Activated CD8-positive, alpha-beta T cell treated with anti-CD3 and anti-CD28 coated beads for 36 hours (primary cell): ENCODE measurements around the gene ABHD16A. TPM values are rescaled to one million over a fixed set of nuclear protein-coding genes. Genes with fewer than 3 reads are reported as not detected.
A peak's percentile ranks its signal among the peaks of the same experiment; 100 is the strongest.

ENCODE experiments used
- ATAC-seq: fragments of 200-7000 bp; cut with Tn5 transposase; one replicate; pipeline ENCODE4 v1.10.0; 2021; ENCODE audit warnings: mild to moderate bottlenecking, moderate library complexity
- CTCF ChIA-PET: fragments of 350-600 bp; sonication (Branson Sonifier 250); formaldehyde crosslinking; loops from one replicate; lab custom pipeline; 2021; ENCODE audit warnings: antibody characterized with exemption; lab: Charles Lee
- POLR2A ChIA-PET: fragments of 350-600 bp; sonication (Branson Sonifier 250); formaldehyde crosslinking; loops from one replicate; lab custom pipeline; 2021; ENCODE audit warnings: antibody characterized with exemption; lab: Charles Lee
- DNase-seq: peaks from one replicate; pipeline ENCODE4 v3.0.0-alpha.2; 2020
- H3K27ac Mint-ChIP-seq: one replicate; pipeline ENCODE4 v1.8.0; 2021; ENCODE audit warnings: mild to moderate bottlenecking, mixed read lengths
- H3K27me3 Mint-ChIP-seq: one replicate; pipeline ENCODE4 v1.8.0; 2021; ENCODE audit warnings: mixed read lengths
- H3K36me3 Mint-ChIP-seq: one replicate; pipeline ENCODE4 v1.8.0; 2021; ENCODE audit warnings: low read depth, mixed read lengths
- H3K4me1 Mint-ChIP-seq: one replicate; pipeline ENCODE4 v1.8.0; 2021; ENCODE audit warnings: low read depth, mixed read lengths
- H3K4me3 Mint-ChIP-seq: one replicate; pipeline ENCODE4 v1.8.0; 2021; ENCODE audit warnings: mild to moderate bottlenecking, moderate library complexity, mixed read lengths
- H3K9me3 Mint-ChIP-seq: one replicate; pipeline ENCODE4 v1.8.0; 2021; ENCODE audit warnings: mixed read lengths
- CTCF ChIP-seq: fragments of 200-600 bp; IDR thresholded peaks from one replicate; pipeline ENCODE4 v1.8.0; 2022; ENCODE audit warnings: antibody characterized with exemption, mild to moderate bottlenecking
- intact Hi-C: fragments of 100-400 bp; cut with micrococcal nuclease; formaldehyde crosslinking; loops from one replicate; pipeline ENCODE4 v1.10.0; 2022
- total RNA-seq, 2 experiments: library from RNA; stranded (reverse); gene quantifications; one replicate each; pipeline ENCODE4 v1.2.3, GENCODE V29; 2021

ABHD16A gene
- total RNA-seq, 2 experiments from 2014 or later, result 23.7 to 24.3 TPM

GRCh38 chr6:31652925-31653724, 50.0 kb downstream of the ABHD16A start:
- H3K36me3 Mint-ChIP-seq, result peaks cover 54% of the 10 kb centered on the region
- no peak for TF ChIP-seq CTCF
- ATAC-seq (peak; percentile 73), DNase-seq (peak; percentile 96)
- CTCF ChIA-PET, result interaction anchor here (0.8 to 3.8 kb wide), 11 partner anchors 8 to 179 kb away, joined by 3 to 16 read pairs (median 4); partner anchors contain the start of genes ATP6V1G2, GPANK1 and MICB
- H3K9me3 Mint-ChIP-seq, result no peaks in the 10 kb centered on the region
- intact Hi-C loops, result no loop called here
- H3K27ac Mint-ChIP-seq, result peak overlapping the region; percentile 100
- H3K27me3 Mint-ChIP-seq, result no peaks in the 10 kb centered on the region
- H3K4me3 Mint-ChIP-seq, result peak overlapping the region; percentile 93
- H3K4me1 Mint-ChIP-seq, result peaks cover 55% of the 10 kb centered on the region
- POLR2A ChIA-PET, result interaction anchor here (0.5 to 9.0 kb wide), 34 partner anchors 10 to 319 kb away, joined by 3 to 160 read pairs (median 4); partner anchors contain the start of genes ABHD16A, AIF1, C6orf47 and CSNK2B

- Mint-ChIP-seq H3K4me1 (peaks cover 44% of the 10 kb centered on the region), H3K36me3 (peaks cover 54% of the 10 kb centered on the region), H3K27me3 (no peaks in the 10 kb centered on the region), H3K27ac (peak overlapping the region; percentile 100), H3K9me3 (no peaks in the 10 kb centered on the region), H3K4me3 (peak overlapping the region; percentile 93)
- DNase-seq, result peak; percentile 79
- peak; percentile 46 for ATAC-seq
- ChIA-PET POLR2A (interaction anchor here (0.7 to 9.0 kb wide), 31 partner anchors 8 to 1889 kb away, joined by 3 to 160 read pairs (median 4); partner anchors contain the start of genes ABHD16A, C6orf47, CSNK2B and DXO), CTCF (interaction anchor here (0.7 to 3.8 kb wide), 7 partner anchors 12 to 105 kb away, joined by 3 to 16 read pairs (median 4); partner anchors contain the start of genes ATP6V1G2, GPANK1 and LY6G5C)
- TF ChIP-seq CTCF, result no peak
- intact Hi-C loops, result no loop called here
Measured at GRCh38 chr6:31651602-31652191, 51.4 kb downstream of the ABHD16A start.

- ATAC-seq (no peak), DNase-seq (no peak)
- Mint-ChIP-seq H3K27me3 (no peaks in the 10 kb centered on the region), H3K4me3 (no peak overlapping the region), H3K36me3 (peaks cover 59% of the 10 kb centered on the region), H3K4me1 (peaks cover 17% of the 10 kb centered on the region), H3K27ac (peak overlapping the region; percentile 73), H3K9me3 (no peaks in the 10 kb centered on the region)
- intact Hi-C loops, result no loop called here
- TF ChIP-seq CTCF, result no peak
- CTCF ChIA-PET, result no interaction called here
- POLR2A ChIA-PET, result interaction anchor here (5.4 to 16.2 kb wide), 2 partner anchors 11 to 19 kb away, joined by 24 to 235 read pairs; no protein-coding TSS in a partner anchor
Measured at GRCh38 chr6:31645325-31645724, 57.8 kb downstream of the ABHD16A start.

- POLR2A ChIA-PET, result interaction anchor here (0.8 to 16.2 kb wide), 6 partner anchors 8 to 21 kb away, joined by 3 to 235 read pairs (median 6); partner anchors contain the start of genes BAG6, C6orf47 and GPANK1
- no peaks in the 10 kb centered on the region for H3K9me3 Mint-ChIP-seq
Measured at GRCh38 chr6:31643818-31644454, 59.2 kb downstream of the ABHD16A start.

More at GRCh38 chr6:31643818-31644454, 59.2 kb downstream of the ABHD16A start:
- CTCF ChIA-PET, result interaction anchor here (1.3 kb wide), 1 partner anchor 167 kb away, joined by 3 read pairs; no protein-coding TSS in a partner anchor
- Mint-ChIP-seq H3K4me1 (peaks cover 12% of the 10 kb centered on the region), H3K27me3 (no peaks in the 10 kb centered on the region), H3K36me3 (peaks cover 55% of the 10 kb centered on the region), H3K4me3 (no peak overlapping the region), H3K27ac (no peak overlapping the region)
- TF ChIP-seq CTCF, result no peak
- DNase-seq, result no peak
- intact Hi-C loops, result no loop called here
- no peak for ATAC-seq
